ENCODE data around the gene INAFM1.

Gene INAFM1

GRCh38 chr19:47274071-47274890, at the start of gene INAFM1:
TSS of gene INAFM1 (plus strand) at chr19:47274885. CDS start at chr19:47274920, 35 bp downstream.
- DNase-seq (ENCODE audit: low spot score) = peak; percentile 94

DNA sequence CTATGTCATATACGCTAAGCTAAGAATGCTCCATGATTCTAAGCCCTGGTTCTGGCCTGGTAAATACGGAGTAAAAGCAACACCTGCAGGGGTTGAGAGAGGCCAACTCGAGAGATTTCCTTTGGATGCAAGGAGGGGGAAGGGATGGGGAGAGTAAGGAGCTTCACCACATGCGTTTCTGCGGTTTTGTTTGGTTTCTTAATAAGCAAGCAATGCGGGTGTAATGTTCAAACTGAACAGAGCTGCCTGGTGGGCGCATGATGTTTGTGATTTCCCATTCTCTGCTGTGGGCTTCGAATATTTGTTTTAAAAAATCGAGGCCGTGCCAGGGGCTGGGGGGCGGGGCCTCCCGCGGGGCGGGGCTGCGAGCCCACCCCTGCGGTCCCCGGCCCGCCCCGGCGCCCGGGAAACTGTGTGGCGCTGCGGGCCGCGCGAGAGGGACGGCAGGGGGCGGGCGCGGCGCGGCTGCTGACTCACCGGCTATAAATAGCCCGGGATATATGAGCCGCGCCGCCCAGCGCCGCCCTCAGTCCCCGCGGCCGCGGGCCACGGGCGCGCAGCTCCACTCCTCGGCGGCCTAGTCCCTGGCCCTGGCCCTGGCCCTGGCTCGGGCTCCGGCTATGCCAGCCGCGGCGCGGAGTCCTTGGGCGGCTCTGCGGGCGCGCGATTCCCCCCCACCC, 48.8 kb upstream of the INAFM1 start:
- DNase-seq (ENCODE audit: low spot score) = peak; percentile 97

GRCh38 chr19:47226426-47227351, 48.0 kb upstream of the INAFM1 start:
- peak; percentile 67 for DNase-seq (ENCODE audit: low spot score)

DNA sequence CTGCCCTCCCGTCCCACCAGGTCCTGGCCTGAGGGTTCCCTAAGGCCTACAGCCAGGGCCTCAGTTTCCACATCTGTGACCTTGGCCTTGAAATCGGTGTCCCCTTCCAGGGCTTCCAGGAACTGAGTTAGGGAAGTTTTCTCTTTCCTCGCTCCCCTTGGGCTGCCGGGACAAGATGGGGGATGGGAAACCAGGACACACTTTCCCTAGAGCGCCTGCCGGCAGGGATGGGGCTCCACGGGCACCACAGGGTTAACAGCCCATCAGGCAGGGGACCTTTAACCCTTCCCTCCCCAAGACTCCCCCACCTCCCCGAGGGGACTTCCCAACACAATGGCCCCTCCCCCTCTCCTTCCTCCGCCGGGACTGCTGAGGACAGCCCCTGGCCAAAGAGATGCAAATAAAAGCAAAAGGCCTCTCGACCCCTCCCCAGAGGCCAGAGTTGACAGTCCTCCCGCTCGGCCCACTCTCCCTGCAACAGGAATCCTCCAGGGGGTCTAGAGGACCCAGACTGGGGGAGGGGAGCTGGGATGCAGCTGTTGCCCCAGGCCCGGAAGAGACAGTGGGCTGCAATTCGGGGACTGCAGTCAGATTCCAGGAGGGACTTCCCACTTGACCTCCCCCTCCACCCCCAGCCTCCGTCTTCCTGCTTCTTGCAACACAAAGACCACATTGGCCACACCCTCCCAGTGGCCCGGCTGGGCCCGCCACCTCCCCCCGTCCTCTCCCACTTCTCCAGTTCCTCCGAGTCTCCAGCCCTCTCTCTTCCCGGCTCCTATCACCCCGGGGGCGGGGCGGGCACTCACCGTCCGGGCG, 47.1 kb upstream of the INAFM1 start:
- DNase-seq (ENCODE audit: low spot score) = peak; percentile 88

- no peak for DNase-seq (ENCODE audit: low spot score)
These were observed 46.3 kb upstream of the INAFM1 start for GRCh38 chr19:47228168-47228936.

- no peak for DNase-seq (ENCODE audit: low spot score)
These were observed 45.6 kb upstream of the INAFM1 start for GRCh38 chr19:47228937-47229675.

- DNase-seq (ENCODE audit: low spot score) = no peak
These were observed 45.0 kb upstream of the INAFM1 start for GRCh38 chr19:47229676-47230053.

DNA sequence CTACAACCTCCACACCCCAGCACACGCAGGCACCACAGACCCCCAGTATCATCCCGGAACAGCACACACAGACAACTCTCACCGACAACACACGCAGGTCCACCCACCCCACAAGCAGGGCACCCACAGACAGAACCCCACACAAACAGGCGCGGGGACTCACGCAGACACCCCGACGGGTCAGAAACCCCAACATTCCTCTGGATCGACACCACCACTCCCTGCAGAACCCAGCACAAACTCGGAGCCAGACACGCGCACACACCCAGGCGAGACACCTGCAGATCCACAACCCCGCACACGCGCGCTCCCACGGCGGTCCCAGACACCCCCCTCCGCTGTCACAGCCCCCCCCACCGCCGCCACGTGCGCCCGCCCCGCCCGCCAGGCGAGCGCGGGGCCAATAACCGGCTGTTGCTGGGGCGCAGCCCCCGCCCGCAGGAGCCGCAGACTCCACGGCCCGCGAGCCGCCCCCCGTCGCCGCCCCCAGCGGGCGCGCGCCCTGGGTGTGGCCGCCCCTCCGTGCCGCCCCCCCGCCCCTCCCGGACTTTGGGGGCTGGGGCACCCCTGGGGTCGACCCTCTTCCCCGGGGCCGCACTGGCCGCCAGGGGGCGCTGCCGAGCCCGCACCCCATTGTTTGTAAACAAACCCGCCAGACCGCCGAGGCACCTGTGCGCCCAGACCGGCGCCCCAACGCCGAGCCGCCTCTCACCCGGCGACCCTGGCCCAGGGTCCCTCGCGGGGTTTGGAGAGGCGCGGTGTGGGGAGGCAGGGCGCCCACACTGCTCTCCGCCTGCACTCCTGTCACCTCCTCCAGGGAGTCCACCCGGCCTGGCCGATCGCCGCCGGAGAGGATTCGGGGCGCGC, 44.4 kb upstream of the INAFM1 start:
- DNase-seq (ENCODE audit: low spot score) = peak; percentile 72

- DNase-seq (ENCODE audit: low spot score) = no peak
These were observed 43.8 kb upstream of the INAFM1 start, which contains the start of gene BBC3 for GRCh38 chr19:47230921-47231214. TSS of gene BBC3 (minus strand) at chr19:47231199. CDS start at chr19:47228431, 2,768 bp downstream.

- DNase-seq (ENCODE audit: low spot score) = peak; percentile 91
These were observed 43.2 kb upstream of the INAFM1 start for GRCh38 chr19:47231215-47232054.

GRCh38 chr19:47232422-47233211, 42.1 kb upstream of the INAFM1 start:
- no peak for DNase-seq (ENCODE audit: low spot score)

GRCh38 chr19:47236072-47236675, 38.5 kb upstream of the INAFM1 start:
- no peak for DNase-seq (ENCODE audit: low spot score)

GRCh38 chr19:47239152-47239551, 35.5 kb upstream of the INAFM1 start:
- no peak for DNase-seq (ENCODE audit: low spot score)

GRCh38 chr19:47239610-47240296, 34.9 kb upstream of the INAFM1 start:
- peak; percentile 80 for DNase-seq (ENCODE audit: low spot score)

- no peak for DNase-seq (ENCODE audit: low spot score)
These were observed 34.1 kb upstream of the INAFM1 start for GRCh38 chr19:47240556-47240955.

Data from AG08396 (cell line).